Activated T-cell treated with anti-CD3 and anti-CD28 coated beads for 48 hours (primary cell): ENCODE results near the gene CBX5.
A peak's percentile ranks its signal among the peaks of the same experiment; 100 is the strongest.

Experiments used
- DNase-seq: peaks from one replicate; pipeline ENCODE4 v3.0.0-alpha.2; 2020; ENCODE audit warnings: low read depth

CBX5 gene

DNA sequence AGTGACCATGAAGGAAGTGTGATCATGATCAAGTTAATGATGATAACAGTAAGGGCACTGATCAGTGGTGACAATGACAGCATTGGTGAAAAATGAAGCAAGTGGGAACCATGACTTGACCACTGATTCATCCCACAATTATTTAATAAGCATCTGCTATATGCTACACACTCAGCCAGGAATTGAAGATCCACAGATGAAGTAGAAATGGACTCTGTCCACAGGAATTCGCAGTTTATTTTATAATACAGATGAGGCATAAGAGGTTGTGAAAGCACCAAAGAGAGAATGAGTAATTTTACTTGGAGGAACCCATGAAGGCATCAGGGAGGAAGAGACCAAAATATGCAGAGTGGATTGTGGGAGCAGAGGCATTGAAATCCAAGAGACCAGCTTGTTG is 57.3 kb downstream of the CBX5 start:
- no peak for DNase-seq

DNA sequence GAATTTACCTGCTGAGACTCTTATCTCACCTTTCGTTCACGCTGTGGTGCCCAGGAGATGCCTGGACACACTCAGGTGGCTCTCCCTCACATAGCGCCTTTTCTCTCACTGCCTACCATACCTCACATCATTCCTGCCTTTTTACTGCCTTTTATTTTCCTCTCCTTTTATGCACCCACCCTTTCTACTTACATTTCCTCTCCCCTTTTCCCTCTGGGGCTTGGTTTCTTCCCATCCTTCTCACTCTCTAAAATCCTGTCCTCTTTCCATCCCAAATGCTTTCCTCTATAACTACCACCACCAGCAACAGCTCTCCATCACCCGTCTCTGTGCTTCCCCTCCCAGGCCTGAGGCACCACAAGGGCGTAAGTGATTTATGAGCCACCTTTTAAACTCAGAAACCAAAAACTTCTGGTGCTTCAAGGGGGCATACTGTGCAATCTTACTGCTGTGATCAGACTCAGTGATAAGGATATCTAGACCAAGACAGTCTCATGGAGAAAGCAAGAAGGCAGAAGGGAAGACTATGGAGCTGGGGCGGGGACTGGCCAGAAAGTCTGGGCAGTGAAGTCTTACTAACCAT is 58.4 kb downstream of the CBX5 start:
- no peak for DNase-seq

DNA sequence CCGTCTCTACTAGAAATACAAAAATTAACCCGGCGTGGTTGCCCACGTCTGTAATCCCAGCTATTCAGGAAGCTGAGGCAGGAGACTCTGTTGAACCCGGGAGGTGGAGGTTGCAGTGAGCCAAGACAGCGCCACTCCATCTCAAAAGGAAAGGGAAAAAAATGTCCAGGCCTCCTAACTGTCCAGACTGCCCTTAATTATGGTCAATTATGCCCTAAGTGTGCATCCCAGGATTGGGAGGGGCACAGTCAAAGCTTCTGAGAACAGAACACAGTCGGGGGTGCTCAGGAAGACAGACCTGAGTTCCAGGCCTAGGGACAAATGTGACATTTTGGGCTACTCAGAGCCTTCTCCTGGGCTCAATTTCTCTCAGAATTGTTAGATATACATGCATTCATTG is 59.4 kb downstream of the CBX5 start:
- DNase-seq, result no peak

DNA sequence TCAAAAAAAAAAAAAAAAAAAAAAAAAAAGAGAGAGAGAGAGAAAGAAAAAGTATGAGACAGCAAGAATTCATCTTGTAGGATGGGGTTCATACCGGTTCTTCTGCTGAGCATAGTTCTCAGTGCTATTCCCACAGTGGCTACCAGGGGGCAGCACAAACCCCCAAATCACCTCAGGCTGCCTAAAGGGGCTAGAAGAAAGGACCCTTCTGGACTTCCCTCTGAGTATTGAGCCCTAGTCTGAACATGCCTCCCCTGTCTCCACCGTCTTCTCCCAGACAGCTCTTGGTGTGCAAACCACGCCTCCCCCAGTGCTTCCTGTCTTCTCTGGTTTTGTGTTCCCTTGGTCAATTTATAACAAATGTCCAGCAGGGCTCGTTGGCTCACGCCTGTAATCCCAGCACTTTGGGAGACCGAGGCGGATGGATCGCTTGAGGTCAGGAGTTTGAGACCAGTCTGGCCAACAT is 59.8 kb downstream of the CBX5 start:
- DNase-seq, result peak; percentile 58

DNA sequence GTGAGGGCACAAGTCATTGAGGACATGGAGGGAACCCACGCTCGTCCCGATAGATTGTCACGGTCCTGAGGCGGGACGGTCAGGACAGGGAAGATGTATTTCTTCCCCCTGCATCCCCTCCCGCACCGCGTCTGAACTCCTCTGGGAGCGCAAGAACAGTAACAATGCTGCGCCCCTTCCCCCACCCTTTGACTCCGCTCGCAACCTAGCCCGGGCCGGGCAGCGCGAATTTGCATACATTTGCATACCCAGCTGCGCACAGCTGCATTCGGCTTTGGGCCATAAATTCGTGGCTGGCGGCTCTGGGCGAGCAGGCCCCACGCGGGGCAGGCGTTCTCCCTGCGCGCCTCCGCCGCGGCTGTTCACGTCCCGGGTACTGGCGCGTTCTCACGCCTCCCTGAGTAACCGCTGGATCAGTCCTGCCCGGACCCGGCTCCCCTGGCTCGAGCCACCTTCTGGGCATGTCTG is 62.1 kb downstream of the CBX5 start:
- DNase-seq, result no peak

DNA sequence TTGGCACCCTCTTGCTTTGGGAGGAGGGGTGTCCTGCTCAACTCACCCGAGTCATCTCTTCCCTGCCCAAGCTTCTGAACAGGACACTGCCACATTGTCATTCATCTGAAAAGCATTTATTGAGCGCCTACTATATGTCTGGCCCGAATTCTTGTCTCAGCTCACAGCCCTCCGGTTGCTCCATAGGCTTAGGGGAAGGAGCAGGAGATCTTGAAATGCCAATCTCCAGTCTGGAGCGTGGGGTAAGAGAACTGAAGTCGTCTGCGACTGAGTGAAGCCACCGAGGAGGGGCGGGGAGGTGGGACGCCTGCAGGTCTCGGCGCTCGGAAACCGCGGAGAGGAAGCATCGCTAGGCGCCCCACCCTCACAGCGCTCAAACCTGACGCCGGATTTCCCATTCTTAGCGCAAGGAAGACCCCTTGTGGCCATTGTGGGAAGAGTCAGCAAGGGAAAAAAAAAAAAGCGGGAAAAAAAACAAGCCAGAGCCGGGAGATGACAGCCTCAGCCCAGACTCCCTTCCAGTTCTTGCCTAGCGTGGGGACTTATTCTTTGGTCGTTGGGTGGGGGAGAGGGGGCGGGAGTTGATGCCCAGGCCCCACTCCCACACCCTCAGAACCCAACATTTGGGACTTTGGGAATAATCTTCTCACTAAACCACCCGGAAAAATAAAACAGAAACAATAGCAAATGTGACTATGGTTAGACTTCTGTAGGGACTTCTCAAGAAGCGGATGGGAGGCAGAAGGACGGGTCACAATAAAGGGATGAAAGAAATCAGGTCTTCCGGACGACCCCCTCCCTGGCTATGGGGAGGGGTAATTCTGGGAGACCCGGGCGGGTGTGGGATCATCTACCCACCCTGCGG is 62.9 kb downstream of the CBX5 start:
- DNase-seq, result peak; percentile 62

DNA sequence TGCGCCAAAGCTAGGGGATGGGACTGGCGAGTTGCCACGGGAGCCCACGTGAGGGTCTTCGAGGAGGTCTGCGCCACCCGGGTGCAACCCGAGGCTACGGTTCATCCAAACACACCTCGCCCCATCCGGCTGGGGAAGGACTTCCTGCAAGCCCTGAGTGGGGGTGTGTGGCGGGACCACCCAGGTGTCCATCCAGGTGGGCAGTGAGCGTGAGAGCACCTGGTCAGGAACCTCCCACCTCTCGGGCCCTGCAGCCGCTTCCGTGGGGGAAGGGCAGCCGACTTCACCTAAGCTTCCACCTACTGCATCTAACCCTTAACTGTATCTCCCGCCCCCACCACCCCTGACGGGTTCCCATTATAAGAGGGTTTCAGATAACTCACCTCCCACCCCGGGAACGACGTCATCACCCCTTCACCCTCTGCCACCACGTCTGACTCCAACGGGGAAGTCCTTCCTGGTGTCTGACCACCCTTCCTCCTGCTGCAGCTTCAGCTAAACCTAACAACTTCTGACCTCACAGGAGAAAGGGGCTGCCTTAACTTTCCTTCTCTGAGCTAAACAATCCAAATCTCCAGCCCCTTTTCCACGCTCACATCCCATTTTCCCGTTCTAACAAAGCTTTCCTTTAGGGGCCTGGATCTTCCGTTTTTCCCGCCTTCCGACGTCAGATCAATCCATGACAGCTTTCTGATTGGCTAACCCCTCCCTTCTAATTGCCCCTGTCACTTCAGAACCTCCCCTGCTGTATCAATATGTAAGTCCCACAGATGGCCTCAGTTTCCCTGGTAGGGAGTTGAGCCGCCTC is 63.7 kb downstream of the CBX5 start:
- no peak for DNase-seq

DNA sequence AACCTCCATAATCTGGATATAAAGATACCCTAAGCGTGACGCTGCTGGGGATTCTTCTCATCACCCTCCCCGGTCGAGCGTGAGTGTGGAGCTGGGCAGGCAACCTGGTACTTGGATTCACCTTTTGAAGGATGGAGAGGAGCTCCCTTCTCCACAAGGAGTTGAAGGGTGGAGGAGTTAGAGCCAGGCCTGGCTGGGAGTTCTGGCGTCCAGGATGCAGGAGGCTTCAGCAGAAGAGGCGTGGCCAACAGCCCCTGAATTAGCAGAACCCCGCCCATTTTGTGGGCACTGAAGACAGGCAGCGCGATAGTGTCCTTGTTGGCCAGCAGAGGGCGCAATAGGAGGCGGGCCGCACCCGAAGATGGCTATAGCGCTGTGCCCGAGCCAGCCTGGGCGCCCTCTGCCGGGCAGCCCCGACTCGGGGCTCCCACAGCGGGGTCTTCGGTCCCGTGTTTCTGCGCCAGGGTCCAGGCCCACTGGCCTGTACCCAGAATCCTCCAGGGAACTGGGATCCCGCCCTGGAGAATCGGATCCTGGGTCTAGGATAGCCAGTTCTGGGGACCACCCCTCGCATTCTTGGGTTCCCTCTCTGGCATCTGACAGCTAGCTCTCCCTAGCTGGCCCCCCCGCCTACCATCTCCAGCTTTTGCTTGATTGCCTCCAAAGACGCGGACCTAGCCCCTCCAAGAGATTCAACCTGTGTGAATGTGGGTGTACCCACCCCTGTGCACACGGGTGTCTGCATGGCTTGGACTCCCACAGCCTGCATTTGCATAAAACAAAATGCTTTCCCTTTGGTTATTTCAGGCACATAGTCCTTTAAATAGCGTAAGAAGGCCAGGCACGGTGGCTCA is 65.1 kb downstream of the CBX5 start:
- peak; percentile 88 for DNase-seq

DNA sequence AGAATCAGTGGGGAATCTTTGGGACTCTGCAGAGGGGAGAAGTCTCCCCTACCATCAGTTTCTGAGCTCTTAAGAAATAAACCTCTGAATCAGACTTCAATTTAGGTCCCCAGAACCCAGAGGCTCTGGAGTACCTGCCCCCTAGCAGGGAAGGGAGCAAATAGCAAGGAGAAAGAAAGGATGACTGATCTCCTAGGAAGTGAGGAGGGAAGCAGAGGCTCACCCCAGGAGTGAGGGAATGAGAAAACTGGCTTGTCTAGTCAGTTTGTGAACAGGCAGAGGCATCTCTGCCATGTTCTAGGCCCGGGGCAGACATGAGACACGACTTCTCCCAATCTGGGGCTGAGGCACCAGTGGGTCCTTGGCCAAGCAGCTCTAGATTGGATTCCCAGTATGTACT is 66.8 kb downstream of the CBX5 start:
- DNase-seq, result no peak

DNA sequence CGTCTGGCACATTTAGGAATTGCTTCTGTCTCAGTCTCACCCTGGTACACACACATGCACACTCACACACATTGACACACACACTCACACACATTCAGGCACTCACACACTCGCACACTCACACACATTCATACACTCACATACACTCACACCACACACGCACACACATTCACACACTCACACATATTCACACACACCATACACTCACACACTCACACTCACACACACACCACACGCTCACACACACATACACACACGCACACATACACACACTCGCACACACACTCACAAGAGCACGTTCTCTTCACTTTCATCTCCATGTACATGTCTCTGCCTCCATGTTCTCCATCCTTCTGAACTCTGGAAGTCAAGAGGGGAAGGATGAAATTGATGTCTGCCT is 68.0 kb downstream of the CBX5 start:
- DNase-seq, result no peak

DNA sequence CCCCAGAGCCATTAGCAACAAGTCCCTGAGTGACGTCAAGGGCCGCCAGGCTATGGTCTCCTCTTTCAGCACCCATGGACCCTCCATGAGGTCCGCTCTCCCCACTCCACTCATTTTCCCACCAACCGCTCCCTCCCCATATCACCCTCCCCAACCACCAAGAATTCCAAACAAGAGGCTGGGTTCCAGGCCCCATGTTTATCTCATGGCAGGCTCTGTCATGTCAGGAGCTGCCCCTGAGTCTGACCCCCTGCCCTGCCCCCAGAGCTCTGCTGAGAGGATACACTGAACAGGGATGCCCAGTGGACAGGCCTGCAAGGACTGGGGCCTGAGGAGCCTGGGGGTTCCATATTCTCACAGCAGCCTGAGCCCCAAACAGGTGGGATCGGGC is 69.5 kb downstream of the CBX5 start:
- DNase-seq, result no peak

DNA sequence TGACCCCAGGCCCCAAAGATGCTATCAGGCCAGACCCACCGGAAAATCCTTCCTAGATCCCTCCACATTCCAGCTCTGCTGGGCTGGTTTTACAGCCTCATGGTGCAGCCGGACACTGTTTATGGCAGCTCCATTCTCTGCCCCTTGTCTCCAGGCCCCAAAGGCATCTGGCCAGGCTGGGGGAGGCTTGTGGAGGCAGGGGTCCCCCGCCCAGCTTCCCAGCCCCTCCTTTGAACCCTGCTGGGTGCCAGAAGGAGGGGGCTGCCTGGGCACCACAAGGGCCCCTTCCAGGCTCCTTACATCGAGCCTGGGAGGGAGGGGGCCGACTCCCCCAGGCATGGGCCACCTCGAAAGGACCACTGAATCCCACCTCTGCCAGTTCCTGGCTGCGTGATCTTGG is 71.3 kb downstream of the CBX5 start:
- DNase-seq, result no peak

DNA sequence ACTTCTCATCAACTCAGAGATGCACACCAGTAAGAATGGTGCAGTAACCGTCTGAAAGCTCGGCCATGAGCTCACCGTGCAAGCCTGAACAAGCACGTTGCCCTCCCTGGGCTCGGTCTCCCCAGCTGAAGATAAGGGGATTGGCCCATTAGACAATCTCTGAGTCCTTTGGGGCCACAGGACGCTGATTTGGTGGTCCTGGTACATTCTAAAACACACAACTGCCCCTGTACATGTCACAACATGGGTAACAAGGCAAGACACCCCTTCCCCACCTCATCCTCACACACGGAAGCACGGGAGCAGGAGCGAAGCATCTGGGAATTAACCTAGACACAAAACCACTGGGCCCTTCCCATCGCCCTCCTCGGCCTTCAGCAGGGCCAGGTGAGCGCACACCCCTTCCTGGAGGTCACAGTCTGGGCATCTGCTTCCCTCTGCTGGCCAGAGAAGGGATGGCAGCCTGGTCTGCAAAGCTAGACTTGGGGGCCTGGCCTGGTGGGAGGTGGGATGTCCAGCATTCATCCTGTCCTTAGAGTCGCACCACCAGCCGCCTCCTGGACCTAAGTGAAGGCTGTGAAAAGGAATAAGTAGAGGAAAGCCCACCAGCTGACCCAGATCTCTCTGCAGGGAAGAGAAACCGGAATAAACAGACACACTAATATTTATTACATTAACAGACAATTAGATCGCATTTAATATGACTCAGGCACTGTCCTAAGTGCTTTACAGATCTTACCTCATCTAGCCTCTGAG is 72.2 kb downstream of the CBX5 start:
- peak; percentile 71 for DNase-seq

DNA sequence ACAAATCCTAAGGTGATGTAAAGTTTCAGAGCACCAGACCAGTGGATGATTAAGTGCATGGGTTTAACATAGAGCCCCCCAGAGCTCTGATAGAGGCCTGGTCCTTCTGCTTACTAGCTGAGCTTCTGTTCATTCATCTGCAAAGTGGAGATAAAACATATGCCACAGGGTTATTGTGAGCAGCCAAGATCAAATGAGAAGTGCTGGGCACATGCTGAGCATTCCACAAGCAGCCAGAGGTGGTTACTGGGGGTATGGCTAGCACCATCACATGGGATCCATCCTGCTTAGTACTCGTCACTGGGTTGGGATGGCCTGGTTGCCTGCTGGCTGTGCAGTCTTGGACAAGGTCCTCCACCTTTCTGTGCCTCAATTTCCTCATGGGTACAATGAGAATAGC is 73.1 kb downstream of the CBX5 start:
- DNase-seq, result no peak

DNA sequence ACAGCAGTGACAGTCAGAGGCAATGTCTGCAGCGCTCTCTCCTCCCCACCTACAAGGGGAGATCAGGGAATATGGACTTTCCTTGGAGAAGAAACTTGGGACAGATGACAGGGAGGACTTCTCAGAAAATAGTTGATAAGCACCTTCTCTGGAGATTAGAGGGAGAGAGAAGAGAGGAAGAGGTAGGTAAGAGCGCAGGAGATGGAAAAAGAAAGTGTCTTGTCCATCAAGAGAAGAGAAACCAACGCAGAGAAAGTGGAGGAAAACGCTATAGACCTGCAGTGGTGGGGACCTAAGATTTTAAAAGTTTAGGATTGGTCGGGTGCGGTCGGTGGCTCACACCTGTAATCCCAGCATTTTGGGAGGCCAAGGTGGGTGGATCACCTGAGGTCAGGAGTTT is 75.6 kb downstream of the CBX5 start:
- no peak for DNase-seq

DNA sequence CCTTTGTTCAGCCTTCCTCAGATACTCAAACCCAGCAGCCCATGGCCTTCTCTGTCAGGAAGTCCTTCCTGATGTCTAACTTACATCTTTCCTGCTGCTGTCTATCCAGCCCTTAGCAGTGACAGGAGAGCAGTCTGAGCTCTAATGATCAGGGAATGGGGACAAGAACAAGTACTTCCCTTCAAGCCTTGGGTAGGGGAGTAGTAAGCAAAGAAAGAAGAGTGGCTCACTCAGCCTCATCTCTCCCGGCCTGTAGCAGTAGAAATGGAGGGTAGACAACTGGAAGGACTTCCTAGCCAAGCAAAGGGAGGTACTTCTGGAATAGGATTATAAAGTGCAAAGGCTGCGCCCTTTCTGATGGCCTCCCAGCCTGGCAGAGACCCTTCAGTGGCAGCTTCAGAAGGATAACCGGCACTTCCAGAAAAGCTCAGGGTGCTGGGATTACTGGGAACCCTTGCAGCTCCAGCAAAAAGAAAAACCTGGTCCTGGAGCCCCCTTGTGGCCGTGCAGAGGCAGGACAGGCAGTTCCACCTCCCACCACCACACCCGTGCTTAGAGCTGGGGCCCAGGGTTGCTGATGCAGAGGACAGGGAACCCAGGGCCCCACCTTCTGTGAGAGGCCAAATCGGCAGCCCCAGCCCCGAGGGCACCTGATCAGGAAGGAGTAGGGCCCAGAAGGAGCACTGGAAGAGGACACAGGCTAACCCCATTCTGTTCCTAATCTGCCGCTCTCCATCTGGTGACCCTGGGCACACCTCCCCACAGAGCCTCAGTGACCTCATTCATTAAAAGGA is 78.7 kb downstream of the CBX5 start:
- peak; percentile 61 for DNase-seq

DNA sequence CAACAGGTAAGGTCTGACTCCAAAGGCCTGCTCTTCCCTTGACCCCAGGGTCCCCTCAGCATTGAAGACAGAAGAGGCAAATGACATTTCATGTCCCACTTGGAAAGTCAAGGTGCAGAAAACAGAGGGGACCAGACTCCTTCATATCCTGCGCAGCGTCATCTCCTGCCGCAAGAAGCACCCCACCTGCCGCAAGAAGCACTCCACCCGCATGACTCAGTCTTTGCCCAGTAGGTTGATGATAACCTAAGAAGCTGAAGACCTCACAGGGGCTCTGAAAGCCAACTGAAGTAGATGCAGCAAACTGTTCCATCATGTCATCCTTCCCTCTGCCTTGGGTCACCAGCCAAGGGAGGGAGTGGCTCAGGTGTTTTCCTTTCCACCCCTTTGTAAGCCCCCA is 79.5 kb downstream of the CBX5 start:
- no peak for DNase-seq

DNA sequence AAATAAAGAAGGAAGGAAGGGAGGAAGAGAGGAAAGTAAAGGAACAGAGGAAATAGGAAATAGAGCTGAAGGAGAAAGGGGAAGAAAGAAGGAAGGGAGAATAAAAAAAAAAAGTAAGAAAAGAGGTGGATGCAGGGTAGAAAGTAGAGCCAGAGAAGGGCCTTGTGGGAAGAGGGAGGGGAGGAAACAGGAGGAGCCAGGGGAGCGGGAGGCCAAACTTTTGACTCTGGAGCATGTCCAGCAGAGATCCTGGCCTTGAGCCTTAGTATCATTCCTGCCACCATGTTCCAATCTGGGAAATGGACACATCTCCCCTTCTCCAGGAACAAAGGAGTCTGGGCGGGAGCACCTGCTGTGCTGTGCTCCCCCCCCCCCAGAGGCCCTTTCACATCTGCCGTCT is 80.0 kb downstream of the CBX5 start:
- DNase-seq, result no peak

DNA sequence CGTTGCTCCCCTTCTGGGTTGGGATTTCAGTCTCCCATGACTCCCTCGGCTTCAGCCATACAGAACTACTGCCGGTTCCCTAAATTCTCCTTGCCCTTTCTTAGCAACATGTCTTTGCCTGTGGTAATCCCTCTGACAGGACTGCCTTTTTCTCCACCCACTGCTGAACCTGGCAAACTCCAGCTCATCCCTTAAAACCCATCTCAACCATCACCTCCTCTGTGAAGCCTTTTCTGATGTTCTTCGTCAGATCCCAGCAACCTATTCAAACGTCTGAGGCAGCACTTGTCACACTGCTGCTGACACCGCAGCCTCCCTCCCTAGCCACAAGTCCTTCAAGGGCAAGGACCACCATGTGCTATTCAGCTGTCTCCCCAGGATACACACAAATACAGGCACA is 80.9 kb downstream of the CBX5 start:
- no peak for DNase-seq

DNA sequence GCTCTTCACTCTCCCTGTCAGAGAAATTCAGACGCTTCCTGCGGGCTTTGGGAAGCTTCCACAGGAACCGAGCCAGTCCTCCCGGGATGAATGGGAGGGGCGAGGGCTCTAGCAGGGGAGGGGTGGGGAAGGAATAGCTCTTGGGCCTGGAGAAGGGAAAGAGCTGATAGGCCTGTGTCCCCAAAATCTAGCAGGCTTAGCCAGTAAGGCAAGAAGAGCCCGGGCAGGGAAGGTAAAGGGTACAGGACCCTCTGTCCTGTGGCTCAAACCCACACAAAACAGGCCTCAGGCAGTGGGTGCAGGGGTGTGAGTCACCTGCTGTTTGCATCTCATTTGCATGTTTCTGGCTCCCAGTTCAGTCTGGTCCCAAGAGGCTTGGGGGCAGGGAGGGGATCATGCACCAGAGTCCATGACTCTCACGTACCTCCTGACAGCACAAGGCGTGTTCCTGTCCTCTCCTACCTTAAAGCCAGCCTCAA is 82.5 kb downstream of the CBX5 start:
- no peak for DNase-seq
